ENCODE measurements around the gene CENPL.
A peak's percentile ranks its signal among the peaks of the same experiment; 100 is the strongest.
"Not testable (repeated sequence)": the region's sequence is repeated elsewhere in the genome, so short reads cannot be mapped to it uniquely, and the experiment has no call there.

The CENPL gene, protein sequence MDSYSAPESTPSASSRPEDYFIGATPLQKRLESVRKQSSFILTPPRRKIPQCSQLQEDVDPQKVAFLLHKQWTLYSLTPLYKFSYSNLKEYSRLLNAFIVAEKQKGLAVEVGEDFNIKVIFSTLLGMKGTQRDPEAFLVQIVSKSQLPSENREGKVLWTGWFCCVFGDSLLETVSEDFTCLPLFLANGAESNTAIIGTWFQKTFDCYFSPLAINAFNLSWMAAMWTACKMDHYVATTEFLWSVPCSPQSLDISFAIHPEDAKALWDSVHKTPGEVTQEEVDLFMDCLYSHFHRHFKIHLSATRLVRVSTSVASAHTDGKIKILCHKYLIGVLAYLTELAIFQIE

GRCh38 chr1:173824315-173825081 lies at the start of gene CENPL, which contains the start of gene DARS2:
Gene CENPL (minus strand): TSS chr1:173824883. CDS start chr1:173811299, 13,584 bp downstream.
Gene DARS2 (plus strand): TSS chr1:173824673. CDS start chr1:173825230, 557 bp downstream.
- peak; percentile 99 for DNase-seq

GRCh38 chr1:173871500-173871899 lies 46.8 kb upstream of the CENPL start:
- DNase-seq = no peak

DNA sequence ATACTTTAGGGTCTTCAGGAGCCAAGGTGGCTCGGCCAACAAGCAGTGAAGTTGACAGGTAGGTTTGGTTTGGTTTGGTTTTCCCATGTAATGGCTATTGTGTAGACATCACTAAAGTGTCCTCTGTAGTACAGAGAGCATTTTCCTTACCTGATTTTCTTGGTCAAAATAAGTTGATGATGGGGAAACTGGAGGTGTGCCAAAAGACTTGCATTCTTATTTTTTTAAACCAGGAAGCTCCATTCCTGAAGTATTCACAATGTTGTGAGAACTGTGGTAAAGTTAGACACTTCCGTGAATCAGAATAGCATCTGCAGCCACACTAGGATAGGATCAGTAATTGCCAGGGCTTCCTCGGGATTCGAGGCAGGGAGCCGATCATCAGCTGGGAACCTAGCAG lies 46.4 kb upstream of the CENPL start:
- no peak for DNase-seq

GRCh38 chr1:173870252-173871075 lies 45.8 kb upstream of the CENPL start:
- DNase-seq = no peak

- DNase-seq = no peak
Measured at GRCh38 chr1:173869021-173869359, 44.3 kb upstream of the CENPL start.

DNA sequence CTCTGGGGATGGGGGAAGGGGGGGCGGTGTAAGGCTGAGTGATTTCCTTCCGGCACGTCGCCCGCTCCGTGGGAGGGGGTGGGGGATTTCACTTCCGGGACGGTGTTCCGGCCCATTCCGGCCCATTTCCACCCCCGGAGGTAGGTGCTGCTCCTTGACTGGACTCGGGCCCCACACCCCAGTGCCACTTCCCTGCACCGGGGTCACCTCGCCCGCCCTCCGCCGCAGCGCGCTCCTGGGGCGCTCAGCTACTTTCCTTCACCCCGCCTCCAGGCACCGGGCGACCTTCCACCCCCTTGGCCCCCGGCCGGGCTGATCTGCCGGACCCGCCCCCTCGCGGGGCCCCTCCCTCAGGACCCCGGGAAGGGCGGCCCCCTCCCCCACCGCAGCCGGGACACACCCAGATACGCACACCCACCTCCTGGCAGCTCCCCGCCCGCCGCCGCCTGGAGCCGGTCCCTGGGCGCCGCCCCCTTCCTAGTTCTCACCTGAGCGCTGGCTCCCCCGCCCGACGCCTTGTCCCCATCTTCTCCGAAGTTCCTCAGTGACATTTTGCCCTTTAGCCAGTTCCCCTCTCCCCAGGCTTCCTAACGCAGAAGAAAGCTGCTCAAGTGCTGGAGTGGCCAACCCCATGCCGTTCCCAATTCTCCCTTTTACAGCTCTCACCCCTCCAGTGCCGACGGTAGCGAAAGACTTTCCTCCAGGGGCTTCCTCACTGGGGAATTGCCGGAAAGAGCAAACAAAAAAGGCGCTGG lies 43.8 kb upstream of the CENPL start, which contains the start of gene ZBTB37:
Gene ZBTB37 (plus strand): TSS at position 115 of the 755 bp plus-strand sequence. CDS start 1,846 bp downstream, outside the sequence.
- DNase-seq = peak; percentile 85

- DNase-seq = peak; percentile 97
Measured at GRCh38 chr1:173867753-173868265, 43.1 kb upstream of the CENPL start, which contains the start of gene GAS5. Gene GAS5 (minus strand): TSS chr1:173867989.

- DNase-seq = no peak
Measured at GRCh38 chr1:173867141-173867752, 42.6 kb upstream of the CENPL start.

- no peak for DNase-seq
Measured at GRCh38 chr1:173866413-173867115, 41.9 kb upstream of the CENPL start.

GRCh38 chr1:173865468-173866164 lies 40.9 kb upstream of the CENPL start:
- no peak for DNase-seq

GRCh38 chr1:173864179-173864867 lies 39.6 kb upstream of the CENPL start:
- DNase-seq = no peak

- DNase-seq = no peak
Measured at GRCh38 chr1:173863224-173864161, 38.8 kb upstream of the CENPL start.

- no peak for DNase-seq
Measured at GRCh38 chr1:173862769-173863223, 38.1 kb upstream of the CENPL start.

DNA sequence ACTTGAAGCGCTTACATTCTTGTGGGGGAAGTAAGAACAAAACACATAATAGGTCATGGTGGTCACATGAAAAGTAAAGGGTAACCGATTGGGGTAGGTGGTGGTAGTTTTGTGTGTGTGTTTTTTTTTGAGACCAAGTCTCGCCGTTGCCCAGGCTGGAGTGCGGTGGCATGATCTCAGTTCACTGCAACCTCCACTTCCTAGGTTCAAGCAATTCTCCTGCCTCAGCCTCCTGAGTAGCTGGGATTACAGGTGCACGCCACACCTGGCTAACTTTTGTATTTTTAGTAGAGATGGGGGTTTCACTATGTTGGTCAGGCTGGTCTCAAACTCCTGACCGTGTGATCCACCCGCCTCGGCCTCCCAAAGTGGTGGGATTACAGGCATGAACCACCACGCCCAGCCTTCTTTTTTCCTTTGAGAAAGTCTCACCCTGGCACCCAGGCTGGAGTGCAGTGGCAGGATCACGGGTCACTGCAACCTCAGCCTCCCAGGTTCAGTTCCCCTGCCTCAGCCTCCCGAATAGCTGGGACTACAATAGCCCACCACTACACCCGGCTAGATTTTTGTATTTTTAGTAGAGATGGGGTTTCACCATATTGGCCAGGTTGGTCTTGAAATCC lies 37.6 kb upstream of the CENPL start:
- DNase-seq = not testable (repeated sequence)

DNA sequence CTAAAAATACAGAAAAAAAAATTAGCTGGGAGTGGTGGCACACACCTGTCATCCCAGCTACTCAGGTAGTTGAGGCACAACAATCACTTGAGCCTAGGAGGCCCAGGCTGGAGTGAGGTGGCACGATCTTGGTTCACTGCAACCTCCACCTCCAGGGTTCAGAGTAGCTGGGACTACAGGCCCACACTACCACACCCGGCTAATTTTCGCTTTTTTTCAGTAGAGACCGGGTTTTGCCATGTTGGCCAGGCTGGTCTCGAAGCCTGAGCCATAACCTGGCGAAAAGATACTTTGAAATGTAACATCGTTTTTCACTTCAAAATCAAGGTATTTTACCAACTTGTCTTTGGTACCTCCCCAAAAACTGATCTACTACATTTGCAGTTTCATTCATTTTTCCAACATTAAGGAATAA lies 37.1 kb upstream of the CENPL start:
- DNase-seq = no peak

- DNase-seq = no peak
Measured at GRCh38 chr1:173860065-173860464, 35.4 kb upstream of the CENPL start.

GRCh38 chr1:173859547-173859946 lies 34.9 kb upstream of the CENPL start:
- not testable (repeated sequence) for DNase-seq
